ENCODE data around the gene GNAQ.

DNA sequence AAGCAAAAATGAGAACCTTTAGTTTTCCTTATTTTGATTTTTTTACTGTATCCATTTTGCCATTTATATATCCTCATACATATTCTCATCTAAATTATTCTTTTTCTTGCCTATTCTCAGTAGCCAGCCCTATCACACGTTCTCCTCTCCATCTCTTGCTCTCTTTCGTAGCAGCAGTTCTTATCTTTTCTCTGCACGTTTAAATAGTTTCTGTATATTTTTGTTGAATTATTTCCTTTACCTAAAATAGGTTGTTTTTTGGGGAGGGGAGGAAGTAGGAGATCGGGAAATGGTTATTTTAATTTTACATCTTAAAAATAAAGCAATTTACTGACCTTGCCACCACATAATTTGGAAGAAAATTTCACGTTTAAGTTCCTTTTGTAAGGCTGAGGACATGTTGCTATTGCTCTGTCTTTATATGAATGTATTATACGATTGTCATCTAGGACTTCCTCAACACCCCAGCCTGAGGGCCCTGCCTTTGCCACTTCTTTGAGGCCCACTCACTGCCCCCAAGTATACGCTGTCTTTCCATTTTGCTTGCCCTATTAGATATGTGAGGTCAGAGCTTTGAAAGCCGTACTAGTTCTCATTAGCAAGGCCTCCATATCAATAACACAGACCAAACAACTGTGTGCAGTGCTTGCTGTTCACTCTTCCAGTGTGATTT lies 140.3 kb downstream of the GNAQ start:
- TF ChIP-seq IRX3 (CRISPR knock-in tag; IDR thresholded peaks at IDR 0.05; ENCODE audit: borderline replicate concordance, low read depth) = no peak
- no peak for TF ChIP-seq FOXJ3 (CRISPR knock-in tag; IDR thresholded peaks at IDR 0.05; ENCODE audit: borderline replicate concordance)
- no peak for TF ChIP-seq TAF15 (IDR thresholded peaks at IDR 0.05; ENCODE audit: low read depth, low read length, poor library complexity, severe bottlenecking)

Data from HepG2 (cell line).